CD14-positive monocyte (primary cell): ENCODE measurements around the gene SLITRK4. TPM values are rescaled to one million over a fixed set of nuclear protein-coding genes. Genes with fewer than 3 reads are reported as not detected.

ENCODE experiments used
- DNase-seq, 3 donors: peaks; one replicate each; pipeline ENCODE4 v3.0.0-alpha.2; 2011 to 2022
- H2AFZ ChIP-seq: 2 replicates; pipeline ENCODE4 v1.6.0; 2012; ENCODE audit warnings: mild to moderate bottlenecking, low read depth, low read length, inconsistent platforms; ENCODE audit not compliant: insufficient read depth, poor library complexity, severe bottlenecking
- H3K27ac ChIP-seq, 2 donors: 1 replicate in 1 of 2; 2 replicates in 1 of 2; pipeline ENCODE4 v1.5.1; 2012 to 2013; ENCODE audit warnings: low read length in 2 of 2, control low read depth in 1 of 2, inconsistent platforms in 1 of 2, low read depth in 1 of 2, mild to moderate bottlenecking in 1 of 2
- H3K27me3 ChIP-seq, 2 donors: one replicate each; pipeline versions ENCODE4 v1.6.0 to v1.6.1; 2011 to 2013; ENCODE audit warnings: low read length in 2 of 2; ENCODE audit not compliant: control insufficient read depth in 2 of 2, insufficient read depth in 2 of 2
- H3K36me3 ChIP-seq, 2 donors: replicated peaks in 1 of 2; 1 replicate in 1 of 2; 2 replicates in 1 of 2; pipeline versions ENCODE4 v1.5.1 to v1.6.1; 2012 to 2013; ENCODE audit warnings: low read length in 2 of 2, control low read depth in 1 of 2, inconsistent platforms in 1 of 2, mild to moderate bottlenecking in 1 of 2; ENCODE audit not compliant: insufficient read depth in 2 of 2, control insufficient read depth in 1 of 2
- H3K4me1 ChIP-seq, 2 donors: 1 replicate in 1 of 2; 2 replicates in 1 of 2; pipeline versions ENCODE4 v1.5.1 to v1.6.1; 2012 to 2013; ENCODE audit warnings: low read length in 2 of 2, control low read depth in 1 of 2, inconsistent platforms in 1 of 2, mild to moderate bottlenecking in 1 of 2, moderate library complexity in 1 of 2; ENCODE audit not compliant: insufficient read depth in 2 of 2, control insufficient read depth in 1 of 2
- H3K4me2 ChIP-seq: replicated peaks from 2 replicates; pipeline ENCODE3; 2012; ENCODE audit warnings: low read length, moderate library complexity, mild to moderate bottlenecking; ENCODE audit not compliant: poor library complexity, severe bottlenecking; ENCODE audit errors: extremely low read depth
- H3K4me3 ChIP-seq, 3 experiments: fragments of 200-600 bp in 1 of 3; sonication (generic) in 1 of 3; replicated peaks in 1 of 3; 1 replicate in 2 of 3; 2 replicates in 1 of 3; pipeline ENCODE4 v1.5.1; 2011 to 2013; ENCODE audit warnings: low read length in 3 of 3, mild to moderate bottlenecking in 3 of 3, control low read depth in 2 of 3, low read depth in 2 of 3, inconsistent platforms in 1 of 3, moderate library complexity in 1 of 3
- H3K79me2 ChIP-seq: 2 replicates; pipeline ENCODE4 v1.6.0; 2012; ENCODE audit warnings: mild to moderate bottlenecking, control low read depth, inconsistent platforms, low read length, moderate library complexity; ENCODE audit not compliant: insufficient read depth
- H3K9ac ChIP-seq: 2 replicates; pipeline ENCODE4 v1.6.0; 2017; ENCODE audit warnings: low read length, mild to moderate bottlenecking; ENCODE audit not compliant: insufficient read depth, poor library complexity, severe bottlenecking
- H3K9me3 ChIP-seq, 2 donors: replicated peaks in 1 of 2; 1 replicate in 1 of 2; 2 replicates in 1 of 2; pipeline versions ENCODE4 v1.5.1 to v1.6.1; 2012 to 2013; ENCODE audit warnings: low read length in 2 of 2, control low read depth in 1 of 2; ENCODE audit not compliant: control insufficient read depth in 1 of 2, insufficient read depth in 1 of 2
- H4K20me1 ChIP-seq: 2 replicates; pipeline ENCODE4 v1.6.0; 2012; ENCODE audit warnings: mild to moderate bottlenecking, low read length, control low read depth, moderate library complexity; ENCODE audit not compliant: insufficient read depth
- H3K27ac Mint-ChIP-seq, 7 donors: one replicate each; pipeline ENCODE4 v1.8.0; 2020; ENCODE audit warnings: mild to moderate bottlenecking in 7 of 7, mixed read lengths in 7 of 7, moderate library complexity in 6 of 7, inconsistent platforms in 2 of 7
- H3K27me3 Mint-ChIP-seq, 3 donors: one replicate each; pipeline ENCODE4 v1.8.0; 2021 to 2022; ENCODE audit warnings: low read depth in 3 of 3, mild to moderate bottlenecking in 3 of 3, mixed read lengths in 3 of 3, moderate library complexity in 3 of 3, inconsistent platforms in 1 of 3
- H3K36me3 Mint-ChIP-seq, 2 donors: one replicate each; pipeline ENCODE4 v1.8.0; 2020; ENCODE audit warnings: mixed read lengths in 2 of 2, inconsistent platforms in 1 of 2, mild to moderate bottlenecking in 1 of 2
- H3K4me1 Mint-ChIP-seq: one replicate; pipeline ENCODE4 v1.8.0; 2020; ENCODE audit warnings: mild to moderate bottlenecking, mixed read lengths
- H3K4me3 Mint-ChIP-seq, 2 donors: one replicate each; pipeline ENCODE4 v1.8.0; 2020; ENCODE audit warnings: mild to moderate bottlenecking in 2 of 2, mixed read lengths in 2 of 2, moderate library complexity in 1 of 2
- H3K9me3 Mint-ChIP-seq, 7 donors: one replicate each; pipeline ENCODE4 v1.8.0; 2020 to 2022; ENCODE audit warnings: mixed read lengths in 7 of 7, mild to moderate bottlenecking in 6 of 7, moderate library complexity in 6 of 7, inconsistent platforms in 2 of 7
- CTCF ChIP-seq: fragments of 200-600 bp; IDR thresholded peaks from one replicate; pipeline ENCODE4 v1.8.0; 2022; ENCODE audit warnings: antibody characterized with exemption, mild to moderate bottlenecking
- WGBS: methylation state at CpG from one replicate; pipeline ENCODE4 v1.1.5; 2013; ENCODE audit warnings: missing lambda C conversion rate; ENCODE audit not compliant: insufficient coverage; 5-methylcytosine and 5-hydroxymethylcytosine counted together
- intact Hi-C, 2 donors: fragments of 100-400 bp; cut with micrococcal nuclease; formaldehyde crosslinking; loops; one replicate each; pipeline versions ENCODE4 v1.15.0 to v1.15.1; 2023
- polyA plus RNA-seq, 3 donors: library from polyadenylated mRNA; depleted of rRNA in 1 of 3; unstranded in 2 of 3; stranded (reverse) in 1 of 3; fragments of 300-500 nt in 2 of 3; fragments of >200 nt in 1 of 3; fragmentation: Illumina TruSeq in 2 of 3; gene quantifications; 1 replicate in 2 of 3; 2 replicates in 1 of 3; pipeline ENCODE4 v1.2.3, GENCODE V29; 2012 to 2021

The SLITRK4 gene
- polyA plus RNA-seq, 3 donors = 4.7 to 13.2 (median 11.6) TPM

GRCh38 chrX:143633461-143634308 is 2.2 kb downstream of the SLITRK4 start:
- H4K20me1 ChIP-seq = no peaks in the 10 kb centered on the region
- H3K4me3 ChIP-seq = peak overlapping the region; percentile 51 to 79 (median 76)
- peaks cover 28% of the 10 kb centered on the region for H3K4me1 Mint-ChIP-seq
- peak overlapping the region; percentile 79 to 92 (median 85) for H3K27ac Mint-ChIP-seq
- peaks cover 3 to 11% (median 5%) of the 10 kb centered on the region in 3 donors for H3K27me3 Mint-ChIP-seq
- H3K4me1 ChIP-seq = peaks cover 23 to 24% of the 10 kb centered on the region in 2 donors
- intact Hi-C loops = no loop called here
- H2AFZ ChIP-seq = peak overlapping the region; percentile 78
- no peaks in the 10 kb centered on the region for H3K9me3 ChIP-seq
- H3K79me2 ChIP-seq = peaks cover 34% of the 10 kb centered on the region
- peaks cover 0 to 22% (median 6%) of the 10 kb centered on the region in 7 donors for H3K9me3 Mint-ChIP-seq
- H3K36me3 Mint-ChIP-seq = peaks cover 14 to 16% of the 10 kb centered on the region in 2 donors
- H3K9ac ChIP-seq = peak overlapping the region; percentile 64
- peaks cover 5 to 19% of the 10 kb centered on the region in 2 donors for H3K36me3 ChIP-seq
- TF ChIP-seq CTCF = no peak
- H3K4me3 Mint-ChIP-seq = peak overlapping the region; percentile 94 to 99
- peak overlapping the region; percentile 81 for H3K4me2 ChIP-seq
- H3K27ac ChIP-seq = peak overlapping the region; percentile 74 to 78
- 2% methylated on average over 36 of the region's 64 CpGs for WGBS
- peak in 1 of 3 donors; percentile 26 for DNase-seq
- H3K27me3 ChIP-seq = no peaks in the 10 kb centered on the region

GRCh38 chrX:143632625-143633410 is 3.1 kb downstream of the SLITRK4 start:
- peaks cover 5 to 21% of the 10 kb centered on the region in 2 donors for H3K36me3 ChIP-seq
- no peaks in the 10 kb centered on the region for H3K27me3 ChIP-seq
- WGBS = no CpG with 5 or more reads among the region's 7 CpGs
- peaks cover 3 to 11% (median 5%) of the 10 kb centered on the region in 3 donors for H3K27me3 Mint-ChIP-seq
- TF ChIP-seq CTCF = no peak
- H3K27ac ChIP-seq = peak overlapping the region; percentile 74 to 78
- peak overlapping the region; percentile 51 to 79 (median 76) for H3K4me3 ChIP-seq
- H3K27ac Mint-ChIP-seq = peak overlapping the region; percentile 79 to 92 (median 85)
- peak overlapping the region; percentile 81 for H3K4me2 ChIP-seq
- H3K4me1 Mint-ChIP-seq = peaks cover 28% of the 10 kb centered on the region
- peak overlapping the region; percentile 94 to 99 for H3K4me3 Mint-ChIP-seq
- H3K79me2 ChIP-seq = peaks cover 34% of the 10 kb centered on the region
- DNase-seq = peak; percentile 43 to 78 (median 51)
- peak overlapping the region; percentile 78 for H2AFZ ChIP-seq
- peaks cover 0 to 22% (median 6%) of the 10 kb centered on the region in 7 donors for H3K9me3 Mint-ChIP-seq
- no peaks in the 10 kb centered on the region for H4K20me1 ChIP-seq
- peak overlapping the region; percentile 64 for H3K9ac ChIP-seq
- intact Hi-C loops = no loop called here
- peaks cover 17 to 18% of the 10 kb centered on the region in 2 donors for H3K36me3 Mint-ChIP-seq
- H3K9me3 ChIP-seq = no peaks in the 10 kb centered on the region
- H3K4me1 ChIP-seq = peaks cover 23 to 24% of the 10 kb centered on the region in 2 donors
